Neural progenitor cell (in vitro differentiated cells): Measurements from ENCODE around the gene GSK3A.

Source experiments
- EZH2 ChIP-seq: fragments of 200-600 bp; sonication (generic); IDR thresholded peaks from 2 replicates; pipeline ENCODE4 v1.6.1; 2017; ENCODE audit warnings: antibody characterized with exemption, mild to moderate bottlenecking, moderate library complexity
- EZH2phosphoT487 ChIP-seq: fragments of 200-600 bp; sonication (generic); IDR thresholded peaks from 2 replicates; pipeline ENCODE4 v1.6.1; 2017; ENCODE audit warnings: antibody characterized with exemption
- TF ChIP-seq, protein P1 (sequence below): fragments of 200-600 bp; sonication (generic); IDR thresholded peaks from 2 replicates; pipeline ENCODE4 v1.5.1; 2017; ENCODE audit warnings: antibody characterized with exemption, mild to moderate bottlenecking

DNA sequence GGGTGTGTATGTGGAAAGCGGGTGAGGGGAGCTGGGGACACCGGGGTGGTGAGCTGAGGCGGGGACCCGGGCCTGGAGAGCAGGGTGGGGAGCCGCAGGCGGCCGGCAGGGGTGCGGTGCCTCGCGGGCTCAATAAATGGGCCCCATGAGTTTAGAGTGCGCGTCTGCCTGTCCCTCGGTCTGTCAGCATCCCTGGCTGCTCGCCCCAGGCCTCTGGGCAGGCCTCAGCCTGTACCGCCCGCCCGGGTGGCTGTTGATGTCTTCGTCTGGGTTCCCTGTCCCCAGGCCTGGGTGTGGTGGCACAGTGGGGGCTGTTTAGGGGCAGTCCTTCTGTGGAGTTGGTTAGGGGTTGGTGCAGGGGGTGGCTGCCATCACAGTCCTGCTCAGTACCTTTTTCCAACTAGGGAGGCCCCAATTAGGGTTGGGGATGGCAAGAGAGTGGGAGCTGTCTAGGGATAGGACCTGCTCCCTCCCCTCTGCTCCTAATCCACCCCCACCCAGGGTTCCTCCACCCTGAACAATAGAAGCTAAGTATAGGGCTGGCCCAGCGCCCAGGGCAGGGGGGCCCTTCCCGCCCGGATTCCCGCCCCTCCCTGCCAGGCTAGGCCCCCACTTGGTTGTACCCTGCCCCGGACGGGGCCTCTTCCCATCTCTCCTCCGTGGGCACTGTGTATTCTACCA is 38.9 kb upstream of the GSK3A start:
- TF ChIP-seq, protein P1, sequence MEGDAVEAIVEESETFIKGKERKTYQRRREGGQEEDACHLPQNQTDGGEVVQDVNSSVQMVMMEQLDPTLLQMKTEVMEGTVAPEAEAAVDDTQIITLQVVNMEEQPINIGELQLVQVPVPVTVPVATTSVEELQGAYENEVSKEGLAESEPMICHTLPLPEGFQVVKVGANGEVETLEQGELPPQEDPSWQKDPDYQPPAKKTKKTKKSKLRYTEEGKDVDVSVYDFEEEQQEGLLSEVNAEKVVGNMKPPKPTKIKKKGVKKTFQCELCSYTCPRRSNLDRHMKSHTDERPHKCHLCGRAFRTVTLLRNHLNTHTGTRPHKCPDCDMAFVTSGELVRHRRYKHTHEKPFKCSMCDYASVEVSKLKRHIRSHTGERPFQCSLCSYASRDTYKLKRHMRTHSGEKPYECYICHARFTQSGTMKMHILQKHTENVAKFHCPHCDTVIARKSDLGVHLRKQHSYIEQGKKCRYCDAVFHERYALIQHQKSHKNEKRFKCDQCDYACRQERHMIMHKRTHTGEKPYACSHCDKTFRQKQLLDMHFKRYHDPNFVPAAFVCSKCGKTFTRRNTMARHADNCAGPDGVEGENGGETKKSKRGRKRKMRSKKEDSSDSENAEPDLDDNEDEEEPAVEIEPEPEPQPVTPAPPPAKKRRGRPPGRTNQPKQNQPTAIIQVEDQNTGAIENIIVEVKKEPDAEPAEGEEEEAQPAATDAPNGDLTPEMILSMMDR: no peak
- TF ChIP-seq EZH2: no peak
- no peak for TF ChIP-seq EZH2phosphoT487
